T-helper 2 cell treated with Interferon-gamma antibody and Interleukin-4, amounts not matched to agents 5 μg/mL and 100 μg/mL, for 36 hours (primary cell): Measurements from ENCODE around the gene STXBP5.
A peak's percentile ranks its signal among the peaks of the same experiment; 100 is the strongest.

Experiments used
- DNase-seq: peaks from one replicate; pipeline ENCODE4 v3.0.0; 2021; ENCODE audit warnings: low spot score
- H3K27ac Mint-ChIP-seq: one replicate; pipeline ENCODE4 v1.8.0; 2021; ENCODE audit warnings: mild to moderate bottlenecking, mixed read lengths
- H3K27me3 Mint-ChIP-seq: one replicate; pipeline ENCODE4 v1.8.0; 2021; ENCODE audit warnings: low read depth, mixed read lengths
- H3K36me3 Mint-ChIP-seq: one replicate; pipeline ENCODE4 v1.8.0; 2021; ENCODE audit warnings: low read depth, mixed read lengths
- H3K4me1 Mint-ChIP-seq: one replicate; pipeline ENCODE4 v1.8.0; 2021; ENCODE audit warnings: low read depth, mixed read lengths
- H3K4me3 Mint-ChIP-seq: one replicate; pipeline ENCODE4 v1.8.0; 2022; ENCODE audit warnings: mild to moderate bottlenecking, moderate library complexity, mixed read lengths
- H3K9me3 Mint-ChIP-seq: one replicate; pipeline ENCODE4 v1.8.0; 2021; ENCODE audit warnings: mixed read lengths

Gene STXBP5

DNA sequence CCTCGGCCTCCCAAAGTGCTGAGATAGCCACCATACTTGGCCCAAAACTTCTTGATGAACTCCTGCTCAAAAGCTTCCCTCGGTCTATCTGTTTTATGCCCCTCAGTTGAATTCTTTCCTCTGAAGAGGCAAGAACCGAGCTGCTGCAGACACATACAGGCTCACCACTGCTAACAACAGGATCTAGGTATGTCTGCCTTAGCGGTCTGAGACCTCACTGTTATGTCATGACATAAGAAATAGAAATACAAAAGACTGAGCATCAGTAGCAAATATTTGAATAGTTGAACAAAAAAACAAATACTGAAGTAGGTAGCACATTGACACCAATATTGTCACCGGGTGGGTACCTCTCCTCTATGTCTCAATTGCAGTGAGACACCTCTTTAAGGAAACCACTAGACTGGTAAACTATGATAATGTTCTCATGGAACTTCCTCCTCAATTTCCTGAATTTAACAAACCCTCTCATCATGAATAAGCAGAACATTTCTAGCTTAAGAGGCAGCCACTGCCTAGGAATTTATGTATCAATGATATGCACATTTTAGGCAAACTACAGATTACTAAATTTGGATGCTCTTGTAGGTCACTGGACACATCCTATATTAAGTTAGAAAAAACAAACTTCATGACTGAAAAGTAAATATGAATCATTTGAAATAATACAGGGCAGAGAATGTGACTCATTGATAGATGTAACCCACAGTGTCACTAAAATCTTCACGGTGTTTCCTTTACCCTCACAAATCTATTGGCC lies 9.4 kb upstream of the STXBP5 start:
- DNase-seq: no peak
- peak overlapping the region; percentile 73 for H3K27ac Mint-ChIP-seq
- H3K36me3 Mint-ChIP-seq: no peaks in the 10 kb centered on the region
- H3K4me3 Mint-ChIP-seq: peak overlapping the region; percentile 38
- H3K4me1 Mint-ChIP-seq: peaks cover 15% of the 10 kb centered on the region
- no peaks in the 10 kb centered on the region for H3K9me3 Mint-ChIP-seq
- H3K27me3 Mint-ChIP-seq: no peaks in the 10 kb centered on the region

DNA sequence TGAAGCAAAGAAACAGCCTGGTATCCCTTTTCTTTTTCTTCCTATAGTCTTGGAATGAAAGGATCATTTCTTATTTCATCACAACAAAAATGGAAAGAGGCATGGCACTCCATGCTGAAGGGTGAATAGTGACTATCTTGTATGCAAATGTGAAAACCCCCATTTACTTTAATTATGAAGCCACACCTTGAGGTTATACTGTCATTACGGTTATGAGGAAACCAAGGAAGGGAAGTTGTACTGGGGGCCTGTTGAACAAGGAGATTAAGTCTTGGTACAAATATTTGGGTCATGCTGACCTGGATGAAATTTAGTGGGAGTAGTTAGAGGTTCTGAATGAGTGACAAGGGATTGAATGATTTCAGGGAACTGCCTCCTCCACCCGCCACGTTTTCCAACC lies 8.7 kb upstream of the STXBP5 start:
- Mint-ChIP-seq H3K27ac (no peak overlapping the region), H3K9me3 (no peaks in the 10 kb centered on the region), H3K4me3 (no peak overlapping the region), H3K27me3 (no peaks in the 10 kb centered on the region), H3K4me1 (peaks cover 15% of the 10 kb centered on the region), H3K36me3 (no peaks in the 10 kb centered on the region)
- no peak for DNase-seq

DNA sequence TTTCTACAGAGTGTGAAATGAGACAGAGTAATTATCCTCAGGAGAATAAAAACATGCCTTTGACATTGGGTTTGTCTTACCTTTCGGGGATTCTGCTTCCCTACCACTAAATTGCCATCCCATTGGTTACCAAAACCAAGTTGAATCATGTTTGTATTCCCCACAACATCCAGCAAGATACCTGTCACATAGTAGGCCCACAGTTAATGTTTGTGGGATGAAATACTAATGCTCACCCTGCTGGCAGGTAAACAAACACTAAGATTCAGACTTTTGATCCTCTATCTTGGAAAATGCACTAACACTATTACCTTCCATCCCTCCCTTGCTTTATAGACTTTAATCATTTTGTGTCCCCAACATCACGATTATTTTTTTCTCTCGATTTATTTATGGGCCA lies 8.2 kb upstream of the STXBP5 start:
- Mint-ChIP-seq H3K36me3 (no peaks in the 10 kb centered on the region), H3K27me3 (no peaks in the 10 kb centered on the region), H3K4me1 (peaks cover 15% of the 10 kb centered on the region), H3K9me3 (no peaks in the 10 kb centered on the region), H3K4me3 (no peak overlapping the region), H3K27ac (no peak overlapping the region)
- DNase-seq: no peak

DNA sequence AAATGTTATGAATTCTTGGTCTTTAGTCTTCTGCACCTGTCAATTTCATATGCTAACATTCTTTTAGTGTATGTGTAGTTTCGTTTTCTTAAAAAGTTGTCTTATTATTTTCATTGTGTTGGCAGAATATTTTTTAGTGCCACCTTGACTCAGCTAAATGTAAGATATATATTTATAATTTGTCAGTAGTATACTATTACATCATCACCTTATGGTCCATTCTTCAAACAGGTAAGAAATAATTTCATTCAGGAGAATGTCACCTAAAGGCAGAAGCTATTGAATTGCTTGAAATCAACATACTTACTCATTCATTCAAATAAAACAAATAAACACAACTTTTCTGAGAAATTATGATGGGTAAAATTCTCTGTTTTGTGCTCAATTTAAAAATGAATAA lies 3.5 kb upstream of the STXBP5 start:
- DNase-seq: no peak
- peaks cover 3% of the 10 kb centered on the region for H3K36me3 Mint-ChIP-seq
- no peak overlapping the region for H3K4me3 Mint-ChIP-seq
- H3K27me3 Mint-ChIP-seq: no peaks in the 10 kb centered on the region
- peaks cover 21% of the 10 kb centered on the region for H3K4me1 Mint-ChIP-seq
- H3K27ac Mint-ChIP-seq: no peak overlapping the region
- no peaks in the 10 kb centered on the region for H3K9me3 Mint-ChIP-seq

DNA sequence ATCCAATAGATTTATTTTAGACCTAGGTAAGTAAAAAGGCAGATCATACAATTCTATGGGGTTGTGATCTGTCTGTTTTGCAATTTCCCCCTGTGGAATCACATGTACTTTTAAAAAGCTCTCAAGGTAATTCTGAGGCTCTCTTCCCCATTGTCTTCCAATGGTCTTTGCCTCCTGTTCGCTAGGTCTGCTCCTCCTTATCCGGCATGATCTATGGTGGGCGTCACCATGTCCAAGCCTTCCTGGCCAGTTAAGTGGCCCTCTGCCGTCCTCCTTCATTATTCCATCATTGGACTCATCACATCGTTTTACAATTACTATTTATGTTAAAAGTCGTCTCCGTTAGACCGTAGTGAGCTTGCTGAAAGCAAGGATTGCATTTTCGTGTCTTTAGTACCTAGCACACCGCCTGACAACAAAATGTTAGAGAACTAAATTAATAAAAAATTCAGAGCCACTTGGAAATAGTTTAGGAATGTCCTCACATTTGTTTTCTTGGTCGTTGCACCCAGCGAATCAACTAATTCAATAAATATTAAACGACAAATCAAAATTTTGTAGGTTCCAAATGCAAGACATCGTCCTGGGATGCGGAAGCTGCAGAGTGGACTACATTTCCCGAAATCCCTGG lies 2.2 kb upstream of the STXBP5 start:
- H3K4me3 Mint-ChIP-seq: peak overlapping the region; percentile 100
- no peaks in the 10 kb centered on the region for H3K9me3 Mint-ChIP-seq
- DNase-seq: peak; percentile 24
- no peaks in the 10 kb centered on the region for H3K27me3 Mint-ChIP-seq
- H3K27ac Mint-ChIP-seq: peak overlapping the region; percentile 100
- H3K4me1 Mint-ChIP-seq: peaks cover 25% of the 10 kb centered on the region
- peaks cover 5% of the 10 kb centered on the region for H3K36me3 Mint-ChIP-seq

DNA sequence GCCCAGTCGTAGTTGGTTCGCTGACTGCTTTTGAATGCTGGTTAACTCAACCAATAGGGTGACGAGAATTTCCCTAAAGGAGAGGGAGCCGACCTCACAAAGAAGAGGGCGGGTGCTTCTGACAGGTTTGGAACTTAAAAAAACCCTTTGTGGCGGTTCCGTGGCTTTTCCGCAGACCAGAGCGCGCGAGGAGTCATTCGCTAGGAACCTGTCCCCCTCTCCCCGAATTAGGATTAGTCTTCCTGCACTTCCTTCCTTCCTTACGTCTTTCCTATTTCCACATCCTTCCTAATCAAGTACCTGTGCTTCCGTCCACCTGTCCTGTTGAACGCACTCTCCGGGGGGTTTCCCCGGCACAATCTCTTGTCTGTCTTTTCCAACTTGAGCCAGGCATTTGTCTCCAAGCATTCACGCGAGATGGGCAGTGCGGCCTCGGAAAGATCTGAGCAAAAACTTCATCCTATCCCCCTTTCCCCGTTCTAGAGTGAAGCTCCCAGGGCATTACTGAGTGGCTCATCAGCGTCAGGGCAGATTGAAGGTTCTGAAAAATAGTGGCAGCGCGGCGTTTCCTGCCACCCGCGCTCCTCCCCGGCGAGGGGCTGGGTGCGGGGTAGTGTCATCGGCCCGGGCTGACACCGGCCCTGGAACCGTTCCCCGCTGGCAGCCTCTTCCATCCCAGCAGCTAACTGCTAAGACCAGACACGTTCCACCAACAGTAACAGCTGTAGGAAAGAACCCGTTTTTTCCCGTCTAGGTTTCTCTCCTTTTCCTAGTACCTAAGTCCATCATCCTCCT lies 1.5 kb upstream of the STXBP5 start:
- H3K4me1 Mint-ChIP-seq: peaks cover 29% of the 10 kb centered on the region
- H3K27me3 Mint-ChIP-seq: no peaks in the 10 kb centered on the region
- peaks cover 5% of the 10 kb centered on the region for H3K36me3 Mint-ChIP-seq

DNA sequence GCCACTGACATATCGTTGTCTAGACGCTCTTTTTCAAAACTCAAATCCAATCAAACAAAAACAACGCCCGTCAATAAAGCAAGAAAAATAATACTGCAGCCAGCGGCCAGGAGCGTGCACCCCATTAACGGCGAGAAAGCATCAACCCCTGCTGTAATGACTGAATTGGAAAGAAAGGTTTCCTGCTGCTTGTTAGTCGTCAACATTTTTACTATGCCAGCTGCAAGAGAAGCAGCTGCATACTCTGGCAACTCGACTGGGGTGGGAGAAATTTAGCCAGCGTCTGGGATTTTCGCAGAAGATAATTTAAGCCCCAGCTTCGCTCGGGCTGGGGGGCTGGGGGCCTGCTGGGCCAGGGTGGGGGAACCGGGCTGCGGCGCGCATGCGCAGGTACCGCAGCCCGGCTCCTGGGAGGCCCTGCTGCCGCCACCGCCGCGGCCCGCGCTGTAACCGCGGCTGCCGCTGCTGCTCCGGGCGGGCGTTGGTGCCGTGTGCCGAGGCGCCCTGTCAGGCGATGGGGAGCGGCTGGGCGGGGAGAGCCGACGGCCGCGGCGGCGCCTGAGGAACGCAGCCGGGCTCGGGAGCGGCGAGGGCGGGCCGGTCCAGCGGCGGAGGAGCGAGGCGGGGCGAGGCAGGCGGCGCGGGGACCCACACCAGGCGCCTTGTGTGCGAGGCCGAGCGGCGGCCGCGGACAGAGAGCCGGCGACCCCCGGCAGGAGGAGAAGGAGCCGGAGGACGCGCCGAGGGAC lies 732 bp upstream of the STXBP5 start:
- no peaks in the 10 kb centered on the region for H3K27me3 Mint-ChIP-seq
- peak overlapping the region; percentile 100 for H3K27ac Mint-ChIP-seq
- H3K36me3 Mint-ChIP-seq: peaks cover 8% of the 10 kb centered on the region
- peak; percentile 73 for DNase-seq
- peak overlapping the region; percentile 100 for H3K4me3 Mint-ChIP-seq
- no peaks in the 10 kb centered on the region for H3K9me3 Mint-ChIP-seq
- peaks cover 29% of the 10 kb centered on the region for H3K4me1 Mint-ChIP-seq

More for the DNA sequence above, 1.5 kb upstream of the STXBP5 start:
- DNase-seq: peak; percentile 81
- Mint-ChIP-seq H3K9me3 (no peaks in the 10 kb centered on the region), H3K4me3 (peak overlapping the region; percentile 100), H3K27ac (peak overlapping the region; percentile 100)

DNA sequence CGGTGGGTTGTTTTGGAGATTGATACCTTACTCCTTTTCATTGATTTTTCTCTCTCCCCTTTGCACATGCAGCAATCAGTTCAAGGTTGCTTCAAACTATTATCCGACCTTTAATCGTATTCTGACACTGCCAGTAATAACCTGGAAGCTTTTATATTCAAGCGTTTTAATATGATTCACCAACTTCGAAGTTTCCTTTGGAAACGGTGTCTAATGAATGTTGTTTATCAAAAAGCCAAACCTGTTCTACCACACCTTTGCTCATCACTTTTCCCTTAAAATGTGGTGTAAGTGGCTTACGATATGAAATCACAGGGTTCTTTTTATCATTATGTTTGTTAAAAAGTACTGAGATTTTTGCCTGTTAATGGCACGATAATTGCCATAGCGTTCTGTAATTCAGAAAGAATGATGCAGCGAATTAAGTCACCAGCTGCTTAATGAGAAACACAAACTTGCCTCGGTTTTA lies 660 bp downstream of the STXBP5 start:
- Mint-ChIP-seq H3K4me1 (peaks cover 32% of the 10 kb centered on the region), H3K9me3 (no peaks in the 10 kb centered on the region), H3K36me3 (peaks cover 11% of the 10 kb centered on the region), H3K27me3 (no peaks in the 10 kb centered on the region), H3K4me3 (peak overlapping the region; percentile 90), H3K27ac (peak overlapping the region; percentile 92)
- DNase-seq: no peak

DNA sequence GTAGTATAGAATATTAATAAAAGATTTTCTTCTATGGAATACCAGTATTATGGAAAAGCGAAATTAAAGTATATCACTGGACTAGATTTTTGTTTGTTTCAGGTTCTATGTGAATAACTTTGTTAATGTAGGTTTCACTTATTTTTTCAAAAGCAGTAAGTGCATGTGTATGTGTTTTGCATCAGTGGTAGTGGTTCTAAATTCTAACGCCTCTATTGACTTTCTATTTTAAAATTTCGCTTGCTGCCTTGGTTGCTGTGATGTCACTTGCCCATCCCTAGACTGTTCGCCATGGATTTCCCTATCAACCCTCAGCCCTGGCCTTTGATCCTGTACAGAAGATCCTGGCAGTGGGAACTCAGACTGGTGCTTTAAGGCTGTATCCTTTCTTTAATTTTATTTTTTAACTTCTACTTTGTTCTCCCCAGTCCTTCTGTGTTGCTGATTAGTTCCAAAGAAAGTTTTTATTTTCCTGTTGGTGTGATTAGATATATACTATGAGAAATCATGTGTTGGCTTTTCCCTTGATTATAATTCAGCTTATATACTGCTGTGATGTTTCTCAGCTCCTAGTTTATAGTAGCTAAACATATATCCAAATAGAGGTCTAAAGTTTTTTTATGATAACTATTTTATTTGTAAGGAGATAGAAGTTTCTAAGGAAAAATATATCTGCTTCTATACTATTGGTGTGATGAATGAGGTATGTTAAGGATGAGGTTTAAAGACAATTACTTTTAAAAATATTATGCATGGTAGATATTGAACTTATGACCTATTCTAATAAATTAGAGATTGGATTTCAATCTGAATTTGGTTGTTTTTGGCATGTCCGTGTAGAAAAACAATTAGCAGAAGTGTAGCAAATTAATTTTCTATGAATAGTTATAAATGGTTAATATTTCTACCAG lies 1.7 kb downstream of the STXBP5 start:
- peaks cover 32% of the 10 kb centered on the region for H3K4me1 Mint-ChIP-seq
- no peaks in the 10 kb centered on the region for H3K27me3 Mint-ChIP-seq
- peak overlapping the region; percentile 58 for H3K27ac Mint-ChIP-seq
- H3K4me3 Mint-ChIP-seq: peak overlapping the region; percentile 90
- peaks cover 11% of the 10 kb centered on the region for H3K36me3 Mint-ChIP-seq
- no peak for DNase-seq
- H3K9me3 Mint-ChIP-seq: no peaks in the 10 kb centered on the region

DNA sequence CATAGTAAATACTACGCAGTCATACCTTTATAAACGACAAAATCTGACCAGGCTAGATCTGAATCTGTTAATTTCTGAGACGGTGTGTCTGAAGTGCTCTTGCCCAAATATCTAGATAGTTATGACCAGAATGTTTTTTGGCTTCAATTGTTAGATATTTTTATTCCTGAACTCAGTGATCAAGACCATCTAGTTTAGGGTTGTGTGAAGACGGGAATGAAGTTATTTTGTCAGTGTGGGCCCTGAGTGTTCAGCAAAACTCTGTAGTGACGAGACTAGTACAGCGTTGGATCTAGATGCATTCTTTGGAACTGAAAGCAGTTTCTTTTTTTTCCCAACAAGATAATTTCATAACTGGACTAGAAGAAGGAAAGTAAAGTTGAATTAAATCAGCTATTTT lies 3.1 kb downstream of the STXBP5 start:
- no peak overlapping the region for H3K27ac Mint-ChIP-seq
- H3K36me3 Mint-ChIP-seq: peaks cover 14% of the 10 kb centered on the region
- no peak for DNase-seq
- H3K4me1 Mint-ChIP-seq: peaks cover 25% of the 10 kb centered on the region
- H3K9me3 Mint-ChIP-seq: no peaks in the 10 kb centered on the region
- peak overlapping the region; percentile 14 for H3K4me3 Mint-ChIP-seq
- no peaks in the 10 kb centered on the region for H3K27me3 Mint-ChIP-seq

DNA sequence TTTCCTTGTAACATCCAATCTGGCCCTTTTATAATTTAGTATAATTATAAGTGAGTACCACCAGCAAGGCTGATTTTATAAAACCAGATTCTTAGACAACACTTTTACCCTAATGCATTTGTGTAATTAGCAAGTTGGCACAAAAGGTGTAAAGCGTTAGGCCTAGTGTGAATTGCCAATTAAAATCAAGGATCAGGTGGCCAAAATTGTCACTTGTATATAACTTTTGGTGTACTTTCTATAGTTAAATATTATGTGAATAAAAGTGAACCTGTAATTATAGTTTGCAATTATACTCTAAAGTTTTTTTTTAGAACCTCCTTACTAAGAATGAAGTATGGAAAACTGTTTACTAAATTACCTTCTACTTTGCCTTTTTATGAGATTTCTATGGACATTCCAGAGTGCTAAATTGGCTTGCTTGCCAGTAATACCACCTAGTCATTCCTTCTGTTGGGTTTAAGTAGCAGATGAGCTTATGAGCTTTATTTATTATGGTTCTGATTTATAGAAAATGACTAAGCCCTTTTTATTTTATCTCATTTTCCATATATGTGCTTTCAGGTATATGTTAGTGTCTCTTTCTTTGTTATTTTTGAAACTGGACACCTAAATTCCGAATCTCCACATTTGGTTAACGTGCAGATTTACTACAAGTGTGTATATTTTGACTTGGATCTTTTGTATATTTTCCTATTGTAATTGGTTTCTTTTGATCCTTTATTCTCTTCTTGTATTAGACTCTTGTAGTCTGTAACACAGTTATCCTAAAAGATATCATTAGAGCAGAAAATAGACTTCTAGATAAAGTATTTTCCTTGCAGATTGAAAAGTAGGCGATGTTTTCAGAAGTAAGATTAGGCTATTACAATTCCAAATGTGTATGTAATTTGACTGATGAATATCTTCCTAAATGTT lies 3.9 kb downstream of the STXBP5 start:
- H3K27ac Mint-ChIP-seq: no peak overlapping the region
- H3K36me3 Mint-ChIP-seq: peaks cover 18% of the 10 kb centered on the region
- no peak for DNase-seq
- peaks cover 23% of the 10 kb centered on the region for H3K4me1 Mint-ChIP-seq
- no peaks in the 10 kb centered on the region for H3K9me3 Mint-ChIP-seq
- no peaks in the 10 kb centered on the region for H3K27me3 Mint-ChIP-seq
- no peak overlapping the region for H3K4me3 Mint-ChIP-seq

DNA sequence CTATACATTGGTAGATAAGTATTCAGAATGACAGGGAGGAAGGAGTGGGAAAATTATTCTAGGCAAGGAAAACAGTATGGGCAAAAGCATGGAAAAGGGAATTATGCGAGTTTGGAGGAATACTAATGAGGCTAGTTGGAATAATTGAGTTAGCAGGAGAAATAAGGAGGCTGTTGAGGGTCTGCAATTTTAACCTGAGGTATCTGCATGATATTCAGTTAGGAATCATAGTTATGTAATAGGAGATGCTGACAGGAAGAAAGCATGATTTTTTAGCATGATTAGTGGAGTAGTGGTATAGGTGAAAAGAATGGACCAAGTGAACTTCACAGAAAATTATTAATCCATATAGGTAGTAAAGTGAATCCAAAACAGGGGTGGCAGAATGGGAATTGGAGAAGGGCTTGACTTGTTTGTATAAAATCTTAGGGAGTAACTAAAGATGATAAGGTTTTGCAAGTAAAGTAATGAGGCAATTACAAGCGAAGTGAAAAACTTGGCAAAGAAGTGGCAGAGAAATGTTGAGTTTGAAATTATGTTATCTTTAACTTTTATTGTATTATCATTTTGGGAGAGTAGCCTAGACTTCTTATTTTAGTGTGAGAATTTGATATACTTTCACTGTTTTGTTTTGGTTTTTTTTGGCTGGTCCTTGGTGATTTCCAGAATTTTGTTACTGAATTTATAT lies 5.7 kb downstream of the STXBP5 start:
- H3K36me3 Mint-ChIP-seq: peaks cover 19% of the 10 kb centered on the region
- H3K9me3 Mint-ChIP-seq: no peaks in the 10 kb centered on the region
- H3K4me3 Mint-ChIP-seq: no peak overlapping the region
- no peak overlapping the region for H3K27ac Mint-ChIP-seq
- DNase-seq: no peak
- H3K4me1 Mint-ChIP-seq: peaks cover 21% of the 10 kb centered on the region
- H3K27me3 Mint-ChIP-seq: no peaks in the 10 kb centered on the region
